H1 (cell line): Measurements from ENCODE around the gene ZCRB1. TPM values are rescaled to one million over a fixed set of nuclear protein-coding genes. Genes with fewer than 3 reads are reported as not detected.

Experiments
- ATF2 ChIP-seq: IDR thresholded peaks from 2 replicates; pipeline ENCODE4 v1.6.1; 2012; ENCODE audit warnings: low read length, inconsistent platforms
- CHD2 ChIP-seq: IDR thresholded peaks from 2 replicates; pipeline ENCODE4 v1.6.1; 2012; ENCODE audit warnings: low read length, improper control_type of control experiment
- CTBP2 ChIP-seq: IDR thresholded peaks from 2 replicates; pipeline ENCODE4 v1.7.0; 2011; ENCODE audit warnings: borderline replicate concordance, mild to moderate bottlenecking, moderate library complexity, mixed read lengths, low read length; ENCODE audit not compliant: insufficient read depth, insufficient read length
- CTCF ChIP-seq, 3 experiments: IDR thresholded peaks; 1 replicate in 2 of 3; 2 replicates in 1 of 3; pipeline versions ENCODE4 v1.5.1 to v1.6.1; 2011; ENCODE audit warnings: low read length in 3 of 3, mild to moderate bottlenecking in 3 of 3, inconsistent platforms in 2 of 3, low read depth in 1 of 3, moderate library complexity in 1 of 3; ENCODE audit not compliant: insufficient read depth in 1 of 3; ENCODE audit errors: control extremely low read depth in 1 of 3
- GTF2F1 ChIP-seq: IDR thresholded peaks from 2 replicates; pipeline ENCODE4 v1.6.1; 2012; ENCODE audit warnings: low read depth, low read length, improper control_type of control experiment, borderline replicate concordance
- JUND ChIP-seq: IDR thresholded peaks from 2 replicates; pipeline ENCODE4 v1.6.1; 2011; ENCODE audit warnings: mild to moderate bottlenecking, improper control_type of control experiment, low read length
- MAFK ChIP-seq: IDR thresholded peaks from 2 replicates; pipeline ENCODE4 v1.6.1; 2012; ENCODE audit warnings: low read depth, mild to moderate bottlenecking, improper control_type of control experiment, low read length
- SP2 ChIP-seq: IDR thresholded peaks from 2 replicates; pipeline ENCODE4 v1.6.1; 2012; ENCODE audit warnings: mild to moderate bottlenecking, low read length, inconsistent platforms
- polyA plus RNA-seq, 7 experiments: library from polyadenylated mRNA; depleted of rRNA in 3 of 7; stranded (reverse) in 5 of 7; unstranded in 2 of 7; fragments of >200 nt in 5 of 7; fragments of 200-250 nt in 2 of 7; gene quantifications; 1 replicate in 5 of 7; 2 replicates in 1 of 7; 4 replicates in 1 of 7; pipeline versions ENCODE4 v1.2.1 to v1.2.3, GENCODE V29; 2011 to 2013; ENCODE audit warnings: missing spikeins in 2 of 7, mixed read lengths in 2 of 7
- total RNA-seq: library from RNA; stranded (reverse); fragmentation: NEBNext Ultra II Directional; extraction: Animal tissue kit (Norgen Biotek cat#: 25700); gene quantifications from 2 replicates; pipeline ENCODE4 v1.2.1, GENCODE V29; 2021

The ZCRB1 gene
- total and polyA plus RNA-seq, 2 of the 8 experiments (the other 6 are each of a cell fraction or from before 2014, with no cell fraction given) = 22.0 to 52.5 TPM

DNA sequence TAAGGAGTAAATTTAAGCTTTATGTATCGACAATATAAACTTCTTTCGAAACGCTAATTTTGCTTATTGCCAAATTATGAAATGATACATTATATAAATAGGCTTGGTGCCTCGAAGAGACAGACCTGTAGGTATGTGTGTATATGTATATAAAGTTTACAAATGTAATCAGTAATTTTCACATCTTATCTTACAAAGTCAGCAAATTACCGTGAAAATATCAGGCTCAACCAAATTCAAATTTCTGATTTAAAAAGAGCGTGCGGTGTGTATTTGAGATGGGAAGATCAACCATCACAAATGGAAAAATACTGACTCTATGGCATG is 605 bp downstream of the ZCRB1 start (continued):
- no peak for TF ChIP-seq CTCF (IDR thresholded peaks at IDR 0.05; ENCODE audit: control extremely low read depth in 1 of 3, insufficient read depth in 1 of 3, low read depth in 1 of 3, low read length in 3 of 3)
- no peak for TF ChIP-seq GTF2F1
- TF ChIP-seq CTBP2 = no peak
- no peak for TF ChIP-seq CHD2
- TF ChIP-seq MAFK = no peak
- no peak for TF ChIP-seq JUND
- TF ChIP-seq SP2 = no peak
- no peak for TF ChIP-seq ATF2
